ENCODE measurements around the gene FGF11. TPM values are rescaled to one million over a fixed set of nuclear protein-coding genes. Genes with fewer than 3 reads are reported as not detected.

The FGF11 gene
- polyA plus RNA-seq, 4 donors = 0.61 to 0.86 TPM; not detected in 2

DNA sequence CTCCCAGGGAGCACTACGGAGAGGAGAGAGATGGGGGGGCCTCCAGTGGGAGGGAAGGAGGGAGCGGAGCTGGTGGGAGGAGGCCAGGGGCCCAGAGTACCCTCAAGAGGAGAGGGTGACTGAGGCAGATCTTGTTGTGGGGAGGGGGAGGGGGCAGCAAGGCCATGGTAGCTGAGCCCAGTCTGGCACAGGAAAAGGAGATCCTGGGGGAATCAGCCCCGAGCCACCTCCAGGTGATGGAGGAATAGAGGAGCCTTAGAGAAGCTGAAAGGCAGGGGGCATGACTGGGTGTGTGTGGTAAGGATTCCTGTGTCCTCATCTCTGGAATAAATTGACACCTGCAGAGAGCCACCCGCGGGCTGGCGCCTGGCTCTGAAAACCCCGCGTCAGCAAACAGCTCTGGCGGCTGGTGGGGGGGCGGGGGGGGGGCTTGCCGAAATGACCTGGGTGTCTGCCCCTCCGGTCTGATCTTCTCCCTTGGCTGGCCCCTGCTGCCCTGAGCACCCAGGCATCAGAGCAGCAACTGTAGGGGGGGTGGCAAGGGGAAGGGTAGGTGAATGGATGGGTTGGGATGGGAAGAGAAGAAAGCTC is 33.0 kb upstream of the FGF11 start:
- FAIRE-seq (no peak), DNase-seq (no peak)
- Histone ChIP-seq H3K27ac (ENCODE audit: low read depth in 1 of 3, low read length in 2 of 3) (no peak overlapping the region), H3K4me3 (ENCODE audit: low read depth in 1 of 3, low read length in 3 of 3) (peak overlapping the region in 1 of 3 donors; percentile 49), H3K9me3 (ENCODE audit: control insufficient read depth in 2 of 2, insufficient read depth in 1 of 2, low read depth in 1 of 2, low read length in 1 of 2) (no peaks in the 10 kb centered on the region), H3K27me3 (ENCODE audit: control insufficient read depth in 3 of 3, insufficient read depth in 3 of 3, low read length in 3 of 3) (peaks cover 0 to 51% (median 0%) of the 10 kb centered on the region in 3 donors), H3K36me3 (ENCODE audit: control insufficient read depth in 3 of 3, insufficient read depth in 2 of 3, low read depth in 1 of 3, low read length in 3 of 3) (peaks cover 0 to 11% (median 0%) of the 10 kb centered on the region in 3 donors), H3K4me1 (ENCODE audit: control insufficient read depth in 3 of 3, insufficient read depth in 2 of 3, low read depth in 1 of 3, low read length in 2 of 3) (peaks cover 0 to 20% (median 7%) of the 10 kb centered on the region in 3 donors)
- WGBS, 3 donors = 18 to 42% (median 38%) methylated on average over 12 of the region's 12 CpGs

DNA sequence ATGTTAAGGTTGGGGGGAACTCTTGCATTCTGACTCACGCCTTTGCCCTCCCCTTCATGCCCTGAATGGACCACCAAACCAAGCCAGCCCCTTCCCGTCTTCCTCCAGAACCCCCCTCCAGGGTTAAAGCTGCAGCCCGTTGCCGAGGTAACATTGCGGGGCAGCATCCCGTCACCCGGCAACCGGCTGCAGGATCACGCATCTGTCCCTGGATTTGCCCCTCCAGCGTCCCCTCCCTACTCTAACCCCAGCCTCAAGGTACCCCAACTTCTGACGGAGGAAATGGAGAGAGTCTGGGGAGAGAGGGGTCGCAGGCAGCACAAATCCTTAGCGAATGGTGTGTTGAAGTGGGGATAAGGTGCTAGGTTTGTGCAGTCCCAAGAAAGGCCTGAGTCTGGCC is 32.2 kb upstream of the FGF11 start:
- no peak for FAIRE-seq
- Histone ChIP-seq H3K27me3 (ENCODE audit: control insufficient read depth in 3 of 3, insufficient read depth in 3 of 3, low read length in 3 of 3) (peaks cover 0 to 51% (median 0%) of the 10 kb centered on the region in 3 donors), H3K4me1 (ENCODE audit: control insufficient read depth in 3 of 3, insufficient read depth in 2 of 3, low read depth in 1 of 3, low read length in 2 of 3) (peaks cover 0 to 14% (median 7%) of the 10 kb centered on the region in 3 donors), H3K36me3 (ENCODE audit: control insufficient read depth in 3 of 3, insufficient read depth in 2 of 3, low read depth in 1 of 3, low read length in 3 of 3) (peaks cover 0 to 11% (median 0%) of the 10 kb centered on the region in 3 donors), H3K4me3 (ENCODE audit: low read depth in 1 of 3, low read length in 3 of 3) (no peak overlapping the region), H3K9me3 (ENCODE audit: control insufficient read depth in 2 of 2, insufficient read depth in 1 of 2, low read depth in 1 of 2, low read length in 1 of 2) (no peaks in the 10 kb centered on the region), H3K27ac (ENCODE audit: low read depth in 1 of 3, low read length in 2 of 3) (no peak overlapping the region)
- no peak for DNase-seq
- 79 to 83% (median 79%) methylated on average over 13 of the region's 13 CpGs for WGBS, 3 donors

DNA sequence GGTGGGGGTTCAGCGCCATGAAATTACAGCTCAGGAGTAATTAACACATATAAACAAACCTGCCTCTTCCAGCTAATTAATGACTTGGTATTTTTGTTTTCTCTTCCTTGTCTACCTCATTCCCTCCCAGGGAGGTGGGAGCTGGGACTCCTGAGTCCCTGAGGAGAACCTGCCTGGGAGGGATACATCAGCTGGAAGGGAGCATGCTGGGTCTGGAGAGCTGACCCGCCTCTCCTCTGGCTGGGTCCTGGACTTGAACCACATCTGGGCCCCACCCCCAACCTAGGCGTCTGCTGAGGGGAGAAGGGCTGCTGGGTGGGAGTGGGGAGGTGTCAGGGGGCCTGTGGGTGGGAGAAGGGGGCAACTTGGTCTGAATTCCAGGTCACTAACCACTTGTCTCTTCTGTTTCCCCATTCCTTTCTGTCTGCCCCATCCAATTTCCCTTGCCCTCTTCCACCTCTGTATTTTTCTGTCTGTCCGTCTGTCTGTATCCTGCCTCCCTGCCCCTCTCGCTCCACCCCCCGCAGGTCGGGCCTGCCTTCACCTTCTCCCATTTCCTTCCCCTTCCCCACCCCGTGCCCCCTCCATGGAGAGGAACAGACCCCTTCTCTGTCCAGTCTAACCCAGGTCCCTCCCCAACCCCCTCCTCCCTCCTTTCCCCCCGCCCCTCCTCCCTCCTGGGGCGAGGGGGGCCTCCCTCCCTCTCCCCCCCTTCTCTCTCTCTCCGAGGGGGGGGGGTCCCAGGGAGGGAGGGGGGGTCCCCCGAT is 31.6 kb upstream of the FGF11 start, which contains the start of gene NLGN2:
Gene NLGN2, plus strand, starts transcription at position 361 of the 767 bp plus-strand sequence. CDS start 411 bp downstream, outside the sequence.
- DNase-seq = no peak
- H3K27me3 ChIP-seq (ENCODE audit: control insufficient read depth in 3 of 3, insufficient read depth in 3 of 3, low read length in 3 of 3) = peaks cover 0 to 51% (median 0%) of the 10 kb centered on the region in 3 donors
- H3K4me1 ChIP-seq (ENCODE audit: control insufficient read depth in 3 of 3, insufficient read depth in 2 of 3, low read depth in 1 of 3, low read length in 2 of 3) = peaks cover 0 to 8% (median 7%) of the 10 kb centered on the region in 3 donors
- FAIRE-seq = no peak
- no peak within 1 kb of the TSS for H3K27ac ChIP-seq (ENCODE audit: low read depth in 1 of 3, low read length in 2 of 3)
- peaks cover 0 to 11% (median 0%) of the 10 kb centered on the region in 3 donors for H3K36me3 ChIP-seq (ENCODE audit: control insufficient read depth in 3 of 3, insufficient read depth in 2 of 3, low read depth in 1 of 3, low read length in 3 of 3)
- no peak within 1 kb of the TSS for H3K4me3 ChIP-seq (ENCODE audit: low read depth in 1 of 3, low read length in 3 of 3)
- 33 to 40% (median 37%) methylated on average over 10 to 12 of the region's 12 CpGs for WGBS, 3 donors
- no peaks in the 10 kb centered on the region for H3K9me3 ChIP-seq (ENCODE audit: control insufficient read depth in 2 of 2, insufficient read depth in 1 of 2, low read depth in 1 of 2, low read length in 1 of 2)

DNA sequence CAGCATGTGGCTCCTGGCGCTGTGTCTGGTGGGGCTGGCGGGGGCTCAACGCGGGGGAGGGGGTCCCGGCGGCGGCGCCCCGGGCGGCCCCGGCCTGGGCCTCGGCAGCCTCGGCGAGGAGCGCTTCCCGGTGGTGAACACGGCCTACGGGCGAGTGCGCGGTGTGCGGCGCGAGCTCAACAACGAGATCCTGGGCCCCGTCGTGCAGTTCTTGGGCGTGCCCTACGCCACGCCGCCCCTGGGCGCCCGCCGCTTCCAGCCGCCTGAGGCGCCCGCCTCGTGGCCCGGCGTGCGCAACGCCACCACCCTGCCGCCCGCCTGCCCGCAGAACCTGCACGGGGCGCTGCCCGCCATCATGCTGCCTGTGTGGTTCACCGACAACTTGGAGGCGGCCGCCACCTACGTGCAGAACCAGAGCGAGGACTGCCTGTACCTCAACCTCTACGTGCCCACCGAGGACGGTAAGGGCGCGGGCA is 31.0 kb upstream of the FGF11 start:
- Histone ChIP-seq H3K4me3 (ENCODE audit: low read depth in 1 of 3, low read length in 3 of 3) (no peak overlapping the region), H3K9me3 (ENCODE audit: control insufficient read depth in 2 of 2, insufficient read depth in 1 of 2, low read depth in 1 of 2, low read length in 1 of 2) (no peaks in the 10 kb centered on the region), H3K4me1 (ENCODE audit: control insufficient read depth in 3 of 3, insufficient read depth in 2 of 3, low read depth in 1 of 3, low read length in 2 of 3) (peaks cover 0 to 4% (median under 1%) of the 10 kb centered on the region in 3 donors), H3K27me3 (ENCODE audit: control insufficient read depth in 3 of 3, insufficient read depth in 3 of 3, low read length in 3 of 3) (peaks cover 0 to 51% (median 0%) of the 10 kb centered on the region in 3 donors), H3K27ac (ENCODE audit: low read depth in 1 of 3, low read length in 2 of 3) (no peak overlapping the region), H3K36me3 (ENCODE audit: control insufficient read depth in 3 of 3, insufficient read depth in 2 of 3, low read depth in 1 of 3, low read length in 3 of 3) (peaks cover 0 to 11% (median 0%) of the 10 kb centered on the region in 3 donors)
- 46 to 57% (median 53%) methylated on average over 35 to 58 of the region's 58 CpGs for WGBS, 3 donors
- FAIRE-seq (no peak), DNase-seq (peak; percentile 12 to 50)

DNA sequence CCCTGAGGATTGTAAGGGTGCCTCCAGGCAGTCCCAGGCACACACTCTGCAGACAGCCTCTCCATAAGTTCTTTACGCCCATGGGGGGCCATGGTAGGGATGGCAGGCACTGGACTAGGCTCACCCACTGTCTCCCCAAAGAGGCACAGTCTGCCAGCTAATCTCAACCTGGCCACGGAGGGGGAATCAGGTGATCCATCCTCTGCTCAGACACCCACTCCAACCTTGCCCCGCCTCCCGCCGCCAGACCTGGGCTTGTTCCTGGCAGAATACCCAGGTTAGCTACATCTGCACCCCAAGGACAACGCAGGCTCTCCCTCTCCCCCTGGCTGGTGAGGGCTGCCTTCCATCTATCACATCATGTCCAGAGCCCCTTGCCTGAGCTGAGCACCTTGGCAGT is 30.4 kb upstream of the FGF11 start:
- no peak for DNase-seq
- Histone ChIP-seq H3K27me3 (ENCODE audit: control insufficient read depth in 3 of 3, insufficient read depth in 3 of 3, low read length in 3 of 3) (peaks cover 0 to 51% (median 0%) of the 10 kb centered on the region in 3 donors), H3K27ac (ENCODE audit: low read depth in 1 of 3, low read length in 2 of 3) (no peak overlapping the region), H3K4me1 (ENCODE audit: control insufficient read depth in 3 of 3, insufficient read depth in 2 of 3, low read depth in 1 of 3, low read length in 2 of 3) (peaks cover 0 to 4% (median 0%) of the 10 kb centered on the region in 3 donors), H3K9me3 (ENCODE audit: control insufficient read depth in 2 of 2, insufficient read depth in 1 of 2, low read depth in 1 of 2, low read length in 1 of 2) (no peaks in the 10 kb centered on the region), H3K4me3 (ENCODE audit: low read depth in 1 of 3, low read length in 3 of 3) (no peak overlapping the region), H3K36me3 (ENCODE audit: control insufficient read depth in 3 of 3, insufficient read depth in 2 of 3, low read depth in 1 of 3, low read length in 3 of 3) (peaks cover 0 to 11% (median 0%) of the 10 kb centered on the region in 3 donors)
- WGBS, 3 donors = 37 to 81% (median 63%) methylated on average over 6 of the region's 6 CpGs
- no peak for FAIRE-seq

DNA sequence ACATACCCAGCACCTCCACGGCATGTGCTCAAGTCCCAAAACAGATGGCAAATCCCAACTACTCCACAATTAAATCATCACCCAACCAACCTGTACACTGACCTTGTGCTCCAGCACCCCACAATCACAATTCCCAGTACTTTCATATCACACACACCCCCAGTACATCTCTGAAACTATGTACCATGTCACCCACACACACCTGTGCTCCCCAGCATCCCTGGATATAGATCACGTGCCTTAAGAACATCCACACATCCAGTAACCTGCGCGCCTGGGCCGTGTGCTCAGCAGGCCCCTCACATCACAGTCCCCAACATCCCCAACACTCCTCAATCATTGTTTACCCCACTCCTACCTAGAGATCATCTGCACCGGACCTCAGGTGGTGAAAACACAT is 29.6 kb upstream of the FGF11 start:
- H3K9me3 ChIP-seq (ENCODE audit: control insufficient read depth in 2 of 2, insufficient read depth in 1 of 2, low read depth in 1 of 2, low read length in 1 of 2) = no peaks in the 10 kb centered on the region
- FAIRE-seq (no peak), DNase-seq (no peak)
- peaks cover 0 to 4% (median 0%) of the 10 kb centered on the region in 3 donors for H3K4me1 ChIP-seq (ENCODE audit: control insufficient read depth in 3 of 3, insufficient read depth in 2 of 3, low read depth in 1 of 3, low read length in 2 of 3)
- H3K36me3 ChIP-seq (ENCODE audit: control insufficient read depth in 3 of 3, insufficient read depth in 2 of 3, low read depth in 1 of 3, low read length in 3 of 3) = peaks cover 0 to 13% (median 0%) of the 10 kb centered on the region in 3 donors
- H3K4me3 ChIP-seq (ENCODE audit: low read depth in 1 of 3, low read length in 3 of 3) = no peak overlapping the region
- peaks cover 0 to 51% (median 0%) of the 10 kb centered on the region in 3 donors for H3K27me3 ChIP-seq (ENCODE audit: control insufficient read depth in 3 of 3, insufficient read depth in 3 of 3, low read length in 3 of 3)
- 82 to 91% (median 90%) methylated on average over 6 of the region's 6 CpGs for WGBS, 3 donors
- no peak overlapping the region for H3K27ac ChIP-seq (ENCODE audit: low read depth in 1 of 3, low read length in 2 of 3)

DNA sequence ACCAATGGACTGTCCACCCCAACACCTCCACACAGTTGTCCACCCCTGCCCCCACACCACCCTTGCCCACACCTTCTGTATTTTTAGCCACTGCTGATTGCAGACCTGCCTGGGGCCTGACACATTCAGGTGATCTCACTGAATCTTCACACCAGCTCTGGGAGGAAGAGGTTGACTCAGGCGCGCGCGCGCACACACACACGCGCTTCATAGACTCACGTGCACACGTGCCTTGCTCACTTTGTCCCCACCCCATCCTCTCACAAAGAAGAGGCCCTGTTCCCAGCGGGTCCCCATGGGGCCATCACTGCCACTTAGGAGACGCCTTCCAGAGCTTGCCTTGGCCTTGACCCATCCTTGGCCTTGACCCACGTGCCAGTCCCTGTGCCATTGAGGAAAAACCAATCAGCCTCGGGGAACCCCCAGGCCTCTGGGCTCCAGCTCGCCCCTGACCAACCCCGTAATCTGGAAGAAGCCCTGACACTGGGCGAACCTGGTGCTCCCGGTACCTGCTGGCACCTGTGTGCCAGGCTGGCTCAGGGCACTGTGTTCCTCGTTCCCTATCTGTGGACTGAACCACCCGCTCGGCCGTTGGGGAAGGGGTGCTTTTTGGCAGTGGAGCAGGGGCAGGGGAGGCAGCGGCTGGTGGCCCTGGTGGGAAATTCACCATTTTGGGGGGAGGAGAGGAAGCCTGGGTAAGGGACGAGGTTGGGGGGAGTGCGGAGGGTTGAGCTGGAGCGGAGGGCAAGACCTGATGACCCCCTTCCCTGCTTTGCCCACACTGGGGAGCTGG is 28.5 kb upstream of the FGF11 start:
- H3K27me3 ChIP-seq (ENCODE audit: control insufficient read depth in 3 of 3, insufficient read depth in 3 of 3, low read length in 3 of 3) = peaks cover 0 to 40% (median 0%) of the 10 kb centered on the region in 3 donors
- H3K36me3 ChIP-seq (ENCODE audit: control insufficient read depth in 3 of 3, insufficient read depth in 2 of 3, low read depth in 1 of 3, low read length in 3 of 3) = peaks cover 0 to 18% (median 0%) of the 10 kb centered on the region in 3 donors
- no peak overlapping the region for H3K4me3 ChIP-seq (ENCODE audit: low read depth in 1 of 3, low read length in 3 of 3)
- no peak overlapping the region for H3K27ac ChIP-seq (ENCODE audit: low read depth in 1 of 3, low read length in 2 of 3)
- 75 to 85% (median 79%) methylated on average over 25 of the region's 25 CpGs for WGBS, 3 donors
- H3K4me1 ChIP-seq (ENCODE audit: control insufficient read depth in 3 of 3, insufficient read depth in 2 of 3, low read depth in 1 of 3, low read length in 2 of 3) = no peaks in the 10 kb centered on the region
- DNase-seq (no peak), FAIRE-seq (no peak)
- no peaks in the 10 kb centered on the region for H3K9me3 ChIP-seq (ENCODE audit: control insufficient read depth in 2 of 2, insufficient read depth in 1 of 2, low read depth in 1 of 2, low read length in 1 of 2)

DNA sequence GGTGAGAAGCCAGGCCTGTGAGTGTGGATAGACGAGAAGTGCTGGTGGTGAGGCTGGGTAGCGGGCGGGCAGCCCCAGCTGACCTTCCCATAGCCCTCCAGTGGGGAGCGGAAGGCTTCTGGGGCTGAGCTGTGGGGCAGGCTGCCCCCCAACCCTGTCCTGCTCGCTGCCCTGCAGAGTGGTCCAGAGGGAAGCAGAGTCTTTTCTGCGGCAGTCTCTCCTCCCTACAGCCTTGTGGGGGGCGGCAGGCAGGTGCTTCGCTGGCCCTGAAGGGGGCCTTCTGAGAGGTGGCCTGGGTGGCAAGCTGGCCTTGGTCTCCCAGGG is 27.9 kb upstream of the FGF11 start:
- FAIRE-seq = no peak
- 88 to 97% (median 89%) methylated on average over 4 to 8 of the region's 8 CpGs for WGBS, 3 donors
- no peaks in the 10 kb centered on the region for H3K4me1 ChIP-seq (ENCODE audit: control insufficient read depth in 3 of 3, insufficient read depth in 2 of 3, low read depth in 1 of 3, low read length in 2 of 3)
- H3K27me3 ChIP-seq (ENCODE audit: control insufficient read depth in 3 of 3, insufficient read depth in 3 of 3, low read length in 3 of 3) = peaks cover 0 to 34% (median 0%) of the 10 kb centered on the region in 3 donors
- no peak overlapping the region for H3K4me3 ChIP-seq (ENCODE audit: low read depth in 1 of 3, low read length in 3 of 3)
- no peak for DNase-seq
- no peaks in the 10 kb centered on the region for H3K9me3 ChIP-seq (ENCODE audit: control insufficient read depth in 2 of 2, insufficient read depth in 1 of 2, low read depth in 1 of 2, low read length in 1 of 2)
- H3K27ac ChIP-seq (ENCODE audit: low read depth in 1 of 3, low read length in 2 of 3) = no peak overlapping the region
- H3K36me3 ChIP-seq (ENCODE audit: control insufficient read depth in 3 of 3, insufficient read depth in 2 of 3, low read depth in 1 of 3, low read length in 3 of 3) = peaks cover 0 to 18% (median 0%) of the 10 kb centered on the region in 3 donors

All from small intestine (tissue), 7 donors.